ENCODE results near the gene NBAS. TPM values are rescaled to one million over a fixed set of nuclear protein-coding genes. Genes with fewer than 3 reads are reported as not detected.

The NBAS gene
- total and polyA plus RNA-seq, 2 donors (not counting 1 experiment from before 2014, with no cell fraction given), result 27.0 to 124 TPM

GRCh38 chr2:15159751-15160177, 401.4 kb downstream of the NBAS start:
- no peak for TF ChIP-seq EZH2 (IDR thresholded peaks at IDR 0.05; ENCODE audit: low read length, missing control alignments)
- peak; percentile 47 to 72 for TF ChIP-seq CTCF (conservative IDR thresholded peaks at IDR 0.05 in 1 of 2, IDR thresholded peaks at IDR 0.05 in 1 of 2; ENCODE audit: low read depth in 1 of 2, low read length in 2 of 2)
- Histone ChIP-seq H3K9ac (ENCODE audit: insufficient read depth, low read length) (no peak overlapping the region), H2AFZ (ENCODE audit: low read length) (no peak overlapping the region), H4K20me1 (ENCODE audit: control insufficient read depth, extremely low read depth, insufficient read depth, low read length) (no peaks in the 10 kb centered on the region), H3K79me2 (ENCODE audit: control insufficient read depth, insufficient read depth, low read length) (no peaks in the 10 kb centered on the region), H3K9me3 (ENCODE audit: control insufficient read depth, insufficient read depth, low read depth, low read length) (no peaks in the 10 kb centered on the region), H3K27ac (ENCODE audit: insufficient read depth, low read length) (no peak overlapping the region), H3K4me3 (replicated peaks in 1 of 4; ENCODE audit: control extremely low read depth in 1 of 4, insufficient read depth in 1 of 4, low read depth in 3 of 4, low read length in 4 of 4) (no peak overlapping the region), H3K4me1 (ENCODE audit: control insufficient read depth, extremely low read depth, insufficient read depth, low read length) (no peaks in the 10 kb centered on the region), H3K36me3 (ENCODE audit: control insufficient read depth, insufficient read depth, low read length) (no peaks in the 10 kb centered on the region), H3K4me2 (ENCODE audit: extremely low read depth, insufficient read depth, low read length) (no peak overlapping the region), H3K27me3 (ENCODE audit: control insufficient read depth, insufficient read depth, low read length) (no peaks in the 10 kb centered on the region)
- DNase-seq (ENCODE audit: low read depth in 2 of 2), result peak; percentile 63 to 77

GRCh38 chr2:15159206-15159605, 401.9 kb downstream of the NBAS start:
- Histone ChIP-seq H2AFZ (ENCODE audit: low read length) (no peak overlapping the region), H3K36me3 (ENCODE audit: control insufficient read depth, insufficient read depth, low read length) (no peaks in the 10 kb centered on the region), H3K79me2 (ENCODE audit: control insufficient read depth, insufficient read depth, low read length) (no peaks in the 10 kb centered on the region), H3K27me3 (ENCODE audit: control insufficient read depth, insufficient read depth, low read length) (no peaks in the 10 kb centered on the region), H3K9ac (ENCODE audit: insufficient read depth, low read length) (no peak overlapping the region), H3K27ac (ENCODE audit: insufficient read depth, low read length) (no peak overlapping the region), H3K4me1 (ENCODE audit: control insufficient read depth, extremely low read depth, insufficient read depth, low read length) (no peaks in the 10 kb centered on the region), H4K20me1 (ENCODE audit: control insufficient read depth, extremely low read depth, insufficient read depth, low read length) (no peaks in the 10 kb centered on the region), H3K4me3 (replicated peaks in 1 of 4; ENCODE audit: control extremely low read depth in 1 of 4, insufficient read depth in 1 of 4, low read depth in 3 of 4, low read length in 4 of 4) (no peak overlapping the region), H3K4me2 (ENCODE audit: extremely low read depth, insufficient read depth, low read length) (no peak overlapping the region), H3K9me3 (ENCODE audit: control insufficient read depth, insufficient read depth, low read depth, low read length) (no peaks in the 10 kb centered on the region)
- no peak for TF ChIP-seq EZH2 (IDR thresholded peaks at IDR 0.05; ENCODE audit: low read length, missing control alignments)
- TF ChIP-seq CTCF (conservative IDR thresholded peaks at IDR 0.05 in 1 of 2, IDR thresholded peaks at IDR 0.05 in 1 of 2; ENCODE audit: low read depth in 1 of 2, low read length in 2 of 2), result no peak
- DNase-seq (ENCODE audit: low read depth in 2 of 2), result peak in 1 of 2 donors; percentile 63

- no peaks in the 10 kb centered on the region for H3K4me1 ChIP-seq (ENCODE audit: control insufficient read depth, extremely low read depth, insufficient read depth, low read length)
- no peak overlapping the region for H3K4me3 ChIP-seq (replicated peaks in 1 of 4; ENCODE audit: control extremely low read depth in 1 of 4, insufficient read depth in 1 of 4, low read depth in 3 of 4, low read length in 4 of 4)
- H3K4me2 ChIP-seq (ENCODE audit: extremely low read depth, insufficient read depth, low read length), result no peak overlapping the region
- TF ChIP-seq EZH2 (IDR thresholded peaks at IDR 0.05; ENCODE audit: low read length, missing control alignments) (no peak), CTCF (conservative IDR thresholded peaks at IDR 0.05 in 1 of 2, IDR thresholded peaks at IDR 0.05 in 1 of 2; ENCODE audit: low read depth in 1 of 2, low read length in 2 of 2) (no peak)
- H3K9me3 ChIP-seq (ENCODE audit: control insufficient read depth, insufficient read depth, low read depth, low read length), result no peaks in the 10 kb centered on the region
- no peak overlapping the region for H2AFZ ChIP-seq (ENCODE audit: low read length)
- no peaks in the 10 kb centered on the region for H4K20me1 ChIP-seq (ENCODE audit: control insufficient read depth, extremely low read depth, insufficient read depth, low read length)
- H3K27ac ChIP-seq (ENCODE audit: insufficient read depth, low read length), result no peak overlapping the region
- no peaks in the 10 kb centered on the region for H3K36me3 ChIP-seq (ENCODE audit: control insufficient read depth, insufficient read depth, low read length)
- H3K79me2 ChIP-seq (ENCODE audit: control insufficient read depth, insufficient read depth, low read length), result no peaks in the 10 kb centered on the region
- no peak overlapping the region for H3K9ac ChIP-seq (ENCODE audit: insufficient read depth, low read length)
- H3K27me3 ChIP-seq (ENCODE audit: control insufficient read depth, insufficient read depth, low read length), result no peaks in the 10 kb centered on the region
- DNase-seq (ENCODE audit: low read depth in 2 of 2), result no peak
These were observed 402.6 kb downstream of the NBAS start for GRCh38 chr2:15158532-15158931.
